ENCODE measurements around the gene ZNF787.
A peak's percentile ranks its signal among the peaks of the same experiment; 100 is the strongest.

The ZNF787 gene

GRCh38 chr19:56091066-56091490 is 30.0 kb downstream of the ZNF787 start:
- TF ChIP-seq, protein P1, sequence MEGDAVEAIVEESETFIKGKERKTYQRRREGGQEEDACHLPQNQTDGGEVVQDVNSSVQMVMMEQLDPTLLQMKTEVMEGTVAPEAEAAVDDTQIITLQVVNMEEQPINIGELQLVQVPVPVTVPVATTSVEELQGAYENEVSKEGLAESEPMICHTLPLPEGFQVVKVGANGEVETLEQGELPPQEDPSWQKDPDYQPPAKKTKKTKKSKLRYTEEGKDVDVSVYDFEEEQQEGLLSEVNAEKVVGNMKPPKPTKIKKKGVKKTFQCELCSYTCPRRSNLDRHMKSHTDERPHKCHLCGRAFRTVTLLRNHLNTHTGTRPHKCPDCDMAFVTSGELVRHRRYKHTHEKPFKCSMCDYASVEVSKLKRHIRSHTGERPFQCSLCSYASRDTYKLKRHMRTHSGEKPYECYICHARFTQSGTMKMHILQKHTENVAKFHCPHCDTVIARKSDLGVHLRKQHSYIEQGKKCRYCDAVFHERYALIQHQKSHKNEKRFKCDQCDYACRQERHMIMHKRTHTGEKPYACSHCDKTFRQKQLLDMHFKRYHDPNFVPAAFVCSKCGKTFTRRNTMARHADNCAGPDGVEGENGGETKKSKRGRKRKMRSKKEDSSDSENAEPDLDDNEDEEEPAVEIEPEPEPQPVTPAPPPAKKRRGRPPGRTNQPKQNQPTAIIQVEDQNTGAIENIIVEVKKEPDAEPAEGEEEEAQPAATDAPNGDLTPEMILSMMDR (IDR thresholded peaks at IDR 0.05; ENCODE audit: extremely low read depth, insufficient read depth, missing control alignments): no peak
- in situ Hi-C loops (cut with MboI; ENCODE audit: low pct_unique_long_range_greater_than_20kb, low sequenced_read_pairs, unreplicated experiment): no loop called here
- DNase-seq (ENCODE audit: low spot score): no peak

GRCh38 chr19:56089344-56089743 is 31.8 kb downstream of the ZNF787 start:
- DNase-seq (ENCODE audit: low spot score): peak; percentile 21
- TF ChIP-seq, protein P1 (IDR thresholded peaks at IDR 0.05; ENCODE audit: extremely low read depth, insufficient read depth, missing control alignments): no peak
- in situ Hi-C loops (cut with MboI; ENCODE audit: low pct_unique_long_range_greater_than_20kb, low sequenced_read_pairs, unreplicated experiment): no loop called here

- DNase-seq (ENCODE audit: low spot score): no peak
- in situ Hi-C loops (cut with MboI; ENCODE audit: low pct_unique_long_range_greater_than_20kb, low sequenced_read_pairs, unreplicated experiment): no loop called here
- TF ChIP-seq, protein P1 (IDR thresholded peaks at IDR 0.05; ENCODE audit: extremely low read depth, insufficient read depth, missing control alignments): no peak
These were observed 32.4 kb downstream of the ZNF787 start for GRCh38 chr19:56088497-56089215.

GRCh38 chr19:56087647-56088496 is 33.2 kb downstream of the ZNF787 start:
- no peak for DNase-seq (ENCODE audit: low spot score)
- in situ Hi-C loops (cut with MboI; ENCODE audit: low pct_unique_long_range_greater_than_20kb, low sequenced_read_pairs, unreplicated experiment): no loop called here
- TF ChIP-seq, protein P1 (IDR thresholded peaks at IDR 0.05; ENCODE audit: extremely low read depth, insufficient read depth, missing control alignments): no peak

GRCh38 chr19:56086671-56087430 is 34.2 kb downstream of the ZNF787 start:
- in situ Hi-C loops (cut with MboI; ENCODE audit: low pct_unique_long_range_greater_than_20kb, low sequenced_read_pairs, unreplicated experiment): no loop called here
- DNase-seq (ENCODE audit: low spot score): peak; percentile 18

More at GRCh38 chr19:56086671-56087430, 34.2 kb downstream of the ZNF787 start:
- TF ChIP-seq, protein P1 (IDR thresholded peaks at IDR 0.05; ENCODE audit: extremely low read depth, insufficient read depth, missing control alignments): no peak
